Esophagus muscularis mucosa (tissue), 3 donors: ENCODE measurements around the gene SFRP5.

Experiments used
- POLR2A ChIP-seq: fragments of 450-650 bp; IDR thresholded peaks from one replicate; pipeline ENCODE4 v1.6.1; 2017; ENCODE audit warnings: antibody characterized with exemption, moderate library complexity, mild to moderate bottlenecking, low read depth
- POLR2AphosphoS5 ChIP-seq, 2 donors: sonication (generic); formaldehyde crosslinking; IDR thresholded peaks; one replicate each; pipeline ENCODE4 v1.6.1; 2017; ENCODE audit warnings: antibody characterized with exemption in 2 of 2
- TF ChIP-seq, protein P1 (sequence below), 3 experiments: fragments of 200-600 bp in 2 of 3; fragments of 450-650 bp in 1 of 3; sonication (generic) in 2 of 3; IDR thresholded peaks; one replicate each; pipeline ENCODE4 v1.5.1; 2017 to 2019; ENCODE audit warnings: antibody characterized with exemption in 3 of 3, mild to moderate bottlenecking in 2 of 3, moderate library complexity in 1 of 3

DNA sequence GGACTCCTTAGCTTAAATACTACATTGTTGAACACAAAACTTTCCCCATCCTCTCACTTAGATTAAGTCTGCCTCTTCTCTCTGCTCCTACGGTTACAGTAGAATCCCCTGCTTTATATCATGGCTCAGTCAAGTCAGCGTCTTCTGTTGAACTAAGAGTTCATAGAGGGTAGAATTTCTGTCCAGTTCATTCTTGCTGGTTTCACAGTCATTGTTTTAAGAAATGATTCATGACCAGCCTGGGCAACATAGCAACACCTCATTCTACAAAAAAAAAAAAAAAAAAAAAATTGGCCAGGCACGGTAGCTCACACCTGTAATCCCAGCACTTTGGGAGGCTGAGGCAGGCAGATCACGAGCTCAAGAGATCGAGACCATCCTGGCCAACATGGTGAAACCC is 38.5 kb downstream of the SFRP5 start:
- TF ChIP-seq, protein P1, sequence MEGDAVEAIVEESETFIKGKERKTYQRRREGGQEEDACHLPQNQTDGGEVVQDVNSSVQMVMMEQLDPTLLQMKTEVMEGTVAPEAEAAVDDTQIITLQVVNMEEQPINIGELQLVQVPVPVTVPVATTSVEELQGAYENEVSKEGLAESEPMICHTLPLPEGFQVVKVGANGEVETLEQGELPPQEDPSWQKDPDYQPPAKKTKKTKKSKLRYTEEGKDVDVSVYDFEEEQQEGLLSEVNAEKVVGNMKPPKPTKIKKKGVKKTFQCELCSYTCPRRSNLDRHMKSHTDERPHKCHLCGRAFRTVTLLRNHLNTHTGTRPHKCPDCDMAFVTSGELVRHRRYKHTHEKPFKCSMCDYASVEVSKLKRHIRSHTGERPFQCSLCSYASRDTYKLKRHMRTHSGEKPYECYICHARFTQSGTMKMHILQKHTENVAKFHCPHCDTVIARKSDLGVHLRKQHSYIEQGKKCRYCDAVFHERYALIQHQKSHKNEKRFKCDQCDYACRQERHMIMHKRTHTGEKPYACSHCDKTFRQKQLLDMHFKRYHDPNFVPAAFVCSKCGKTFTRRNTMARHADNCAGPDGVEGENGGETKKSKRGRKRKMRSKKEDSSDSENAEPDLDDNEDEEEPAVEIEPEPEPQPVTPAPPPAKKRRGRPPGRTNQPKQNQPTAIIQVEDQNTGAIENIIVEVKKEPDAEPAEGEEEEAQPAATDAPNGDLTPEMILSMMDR (IDR thresholded peaks at IDR 0.05), result no peak
- TF ChIP-seq POLR2A (no peak), POLR2AphosphoS5 (IDR thresholded peaks at IDR 0.05) (no peak)
